SJSA1 (cell line): ENCODE data around the gene TLR5. TPM values are rescaled to one million over a fixed set of nuclear protein-coding genes. Genes with fewer than 3 reads are reported as not detected.

Source experiments
- DNase-seq, 2 experiments: peaks; one replicate each; pipeline ENCODE4 v3.0.0-alpha.2; 2015 to 2020; ENCODE audit warnings: low spot score in 2 of 2, low read depth in 1 of 2
- H3K27ac ChIP-seq: fragments of 250-450 bp; sonication (Bioruptor Pico); 2 replicates; pipeline ENCODE4 v1.5.1; 2020; ENCODE audit warnings: mild to moderate bottlenecking, moderate library complexity
- H3K27me3 ChIP-seq: fragments of 250-450 bp; sonication (Bioruptor Pico); replicated peaks from 2 replicates; pipeline ENCODE4 v1.5.1; 2020; ENCODE audit warnings: mild to moderate bottlenecking, moderate library complexity
- H3K36me3 ChIP-seq: fragments of 250-450 bp; sonication (Bioruptor Pico); 2 replicates; pipeline ENCODE4 v1.5.1; 2020; ENCODE audit warnings: mild to moderate bottlenecking
- H3K4me1 ChIP-seq: fragments of 250-450 bp; sonication (Bioruptor Pico); replicated peaks from 2 replicates; pipeline ENCODE4 v1.6.1; 2021; ENCODE audit warnings: mild to moderate bottlenecking
- H3K4me3 ChIP-seq: fragments of 250-450 bp; sonication (Bioruptor Pico); 2 replicates; pipeline ENCODE4 v1.5.1; 2020; ENCODE audit warnings: mild to moderate bottlenecking
- H3K9me3 ChIP-seq: fragments of 250-450 bp; sonication (Bioruptor Pico); replicated peaks from 2 replicates; pipeline ENCODE4 v1.5.1; 2020; ENCODE audit warnings: mild to moderate bottlenecking
- total RNA-seq: library from RNA; depleted of rRNA; stranded (reverse); fragments of >200 nt; shearing (Covaris generic); gene quantifications from 2 replicates; pipeline ENCODE4 v1.2.3, GENCODE V29; 2014

The TLR5 gene
- total RNA-seq, 1 experiment from 2014 or later: 2.4 TPM

GRCh38 chr1:223114871-223115270, 28.2 kb downstream of the TLR5 start:
- no peak for DNase-seq
- no peaks in the 10 kb centered on the region for H3K36me3 ChIP-seq
- no peak overlapping the region for H3K27ac ChIP-seq
- H3K9me3 ChIP-seq: no peaks in the 10 kb centered on the region
- H3K4me1 ChIP-seq: no peaks in the 10 kb centered on the region
- no peak overlapping the region for H3K4me3 ChIP-seq
- H3K27me3 ChIP-seq: no peaks in the 10 kb centered on the region

GRCh38 chr1:223110952-223111351, 32.1 kb downstream of the TLR5 start:
- no peak overlapping the region for H3K4me3 ChIP-seq
- H3K4me1 ChIP-seq: no peaks in the 10 kb centered on the region
- no peak for DNase-seq
- H3K27me3 ChIP-seq: no peaks in the 10 kb centered on the region
- no peak overlapping the region for H3K27ac ChIP-seq
- H3K9me3 ChIP-seq: no peaks in the 10 kb centered on the region
- no peaks in the 10 kb centered on the region for H3K36me3 ChIP-seq

DNA sequence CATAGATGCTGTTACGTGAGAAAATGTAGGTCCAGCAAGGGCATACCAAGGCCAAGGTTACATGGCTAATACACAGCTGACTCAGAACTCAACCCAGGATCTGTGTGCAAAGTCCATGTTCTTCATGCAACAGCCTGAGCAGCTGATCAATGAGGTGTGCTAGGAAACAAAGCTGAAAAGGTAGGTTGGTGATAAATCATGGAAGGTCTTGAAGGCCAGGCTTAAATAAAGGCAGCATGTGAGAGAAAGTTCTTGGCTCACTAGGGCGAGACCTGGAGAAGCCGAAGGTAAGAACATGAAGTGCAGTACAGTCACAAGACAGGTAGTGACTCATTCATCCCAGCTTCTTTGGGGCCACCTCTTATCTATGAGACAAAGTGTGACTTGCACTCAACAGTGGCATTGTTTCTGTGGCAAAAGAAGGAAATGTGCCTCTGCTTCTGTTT, 33.4 kb downstream of the TLR5 start:
- DNase-seq: no peak
- H3K27ac ChIP-seq: no peak overlapping the region
- H3K27me3 ChIP-seq: no peaks in the 10 kb centered on the region
- no peaks in the 10 kb centered on the region for H3K36me3 ChIP-seq
- H3K4me1 ChIP-seq: no peaks in the 10 kb centered on the region
- H3K9me3 ChIP-seq: no peaks in the 10 kb centered on the region
- no peak overlapping the region for H3K4me3 ChIP-seq

DNA sequence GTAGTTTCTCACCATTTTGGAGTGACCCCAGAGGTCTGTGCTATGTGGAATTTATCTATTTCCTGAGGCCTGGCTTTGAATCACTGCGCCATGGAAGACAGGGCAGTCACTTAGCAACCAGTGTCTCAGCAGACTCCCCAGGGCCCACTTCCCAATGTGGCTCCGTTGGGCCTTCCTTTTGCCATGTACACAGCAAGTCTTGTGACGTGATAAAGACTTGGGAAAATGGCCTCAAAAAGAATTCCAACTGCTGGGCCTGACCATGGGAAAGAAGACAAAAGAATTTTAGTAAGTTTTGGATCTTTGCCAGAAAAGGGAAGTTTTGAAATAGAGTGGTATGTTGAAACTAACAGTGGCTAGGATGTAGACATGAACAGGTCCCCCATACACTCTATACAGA, 36.2 kb downstream of the TLR5 start:
- H3K27ac ChIP-seq: no peak overlapping the region
- DNase-seq: no peak
- H3K36me3 ChIP-seq: no peaks in the 10 kb centered on the region
- H3K27me3 ChIP-seq: no peaks in the 10 kb centered on the region
- no peaks in the 10 kb centered on the region for H3K9me3 ChIP-seq
- no peaks in the 10 kb centered on the region for H3K4me1 ChIP-seq
- no peak overlapping the region for H3K4me3 ChIP-seq

DNA sequence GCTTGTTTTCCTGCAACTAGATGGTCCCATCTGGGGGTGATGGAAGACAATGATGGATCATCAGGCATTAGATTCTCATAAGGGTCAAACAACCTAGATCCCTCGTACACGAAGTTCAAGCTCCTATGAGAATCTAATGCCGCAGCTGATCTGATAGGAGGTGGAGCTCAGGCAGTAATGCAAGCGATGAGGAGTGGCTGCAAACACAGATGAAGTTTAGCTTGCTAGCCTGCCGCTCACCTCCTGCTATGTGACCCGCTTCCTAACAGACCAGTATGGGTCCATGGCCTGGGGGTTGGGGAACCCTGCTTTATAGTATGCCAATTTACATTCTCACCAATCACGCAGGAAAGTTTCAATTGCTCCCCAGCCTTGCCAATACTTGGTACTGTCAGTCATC, 37.5 kb downstream of the TLR5 start:
- H3K27ac ChIP-seq: no peak overlapping the region
- H3K4me1 ChIP-seq: no peaks in the 10 kb centered on the region
- H3K36me3 ChIP-seq: no peaks in the 10 kb centered on the region
- H3K9me3 ChIP-seq: no peaks in the 10 kb centered on the region
- no peak overlapping the region for H3K4me3 ChIP-seq
- H3K27me3 ChIP-seq: no peaks in the 10 kb centered on the region
- no peak for DNase-seq

DNA sequence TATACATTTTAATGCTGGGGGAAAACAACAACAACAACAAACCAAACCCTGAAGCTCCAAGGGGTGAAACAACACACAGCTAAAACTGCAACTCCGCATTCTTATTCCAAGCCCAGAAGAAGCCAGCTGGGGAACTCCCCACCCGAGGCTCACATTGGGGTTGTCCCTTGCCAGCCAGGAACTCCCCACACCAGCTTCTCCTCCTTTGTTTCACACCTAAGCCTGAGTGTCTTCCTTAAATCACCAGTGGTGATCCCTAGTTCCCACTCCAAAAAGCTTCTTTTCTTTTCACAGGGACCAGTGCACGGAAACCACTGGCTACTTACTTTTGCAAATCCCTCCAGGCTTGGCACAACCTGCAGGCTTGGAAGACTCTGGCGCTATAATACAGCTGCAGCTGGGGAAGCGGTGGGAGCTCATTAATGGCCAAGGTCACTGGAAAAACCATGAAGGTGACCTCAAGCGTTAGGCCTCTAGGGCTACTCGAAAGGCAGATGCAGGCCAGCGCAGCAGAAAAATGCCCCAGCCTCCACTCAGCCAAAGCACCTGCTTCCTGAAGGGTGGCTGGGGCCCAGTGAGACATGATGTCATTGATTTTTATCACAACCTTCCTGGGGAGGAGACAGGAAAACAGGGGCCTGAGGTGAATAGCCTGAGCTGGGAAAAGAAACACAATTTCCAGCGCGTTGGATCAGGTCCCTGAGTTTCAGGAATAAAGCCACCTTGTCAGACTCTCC, 40.1 kb downstream of the TLR5 start:
- H3K9me3 ChIP-seq: no peaks in the 10 kb centered on the region
- no peaks in the 10 kb centered on the region for H3K27me3 ChIP-seq
- H3K4me3 ChIP-seq: no peak overlapping the region
- no peak for DNase-seq
- no peaks in the 10 kb centered on the region for H3K36me3 ChIP-seq
- H3K27ac ChIP-seq: no peak overlapping the region
- H3K4me1 ChIP-seq: no peaks in the 10 kb centered on the region

- H3K27me3 ChIP-seq: no peaks in the 10 kb centered on the region
- H3K4me3 ChIP-seq: no peak overlapping the region
- no peaks in the 10 kb centered on the region for H3K36me3 ChIP-seq
- H3K4me1 ChIP-seq: no peaks in the 10 kb centered on the region
- no peak for DNase-seq
- no peak overlapping the region for H3K27ac ChIP-seq
- no peaks in the 10 kb centered on the region for H3K9me3 ChIP-seq
Observed at GRCh38 chr1:223097713-223098112, 45.3 kb downstream of the TLR5 start.

DNA sequence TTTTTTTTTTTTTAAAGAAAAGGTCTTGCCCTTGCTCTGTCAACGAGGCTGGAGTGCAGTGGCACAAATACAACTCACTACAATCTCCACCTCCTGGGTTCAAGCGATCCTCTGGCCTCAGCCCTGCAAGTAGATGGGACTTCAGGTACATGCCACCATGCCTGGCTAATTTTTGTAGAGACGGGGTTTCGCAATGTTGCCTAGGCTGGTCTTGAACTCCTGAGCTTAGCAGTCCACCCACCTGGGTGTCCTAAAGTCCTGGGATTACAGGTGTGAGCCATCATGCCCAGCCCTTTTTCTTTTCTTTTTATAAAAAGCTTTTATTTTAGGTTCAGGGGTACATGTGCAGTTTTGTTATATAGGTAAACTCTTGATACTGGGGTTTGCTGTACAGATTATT, 47.2 kb downstream of the TLR5 start:
- H3K36me3 ChIP-seq: no peaks in the 10 kb centered on the region
- no peaks in the 10 kb centered on the region for H3K4me1 ChIP-seq
- H3K4me3 ChIP-seq: no peak overlapping the region
- no peak for DNase-seq
- H3K27ac ChIP-seq: no peak overlapping the region
- H3K9me3 ChIP-seq: no peaks in the 10 kb centered on the region
- no peaks in the 10 kb centered on the region for H3K27me3 ChIP-seq

DNA sequence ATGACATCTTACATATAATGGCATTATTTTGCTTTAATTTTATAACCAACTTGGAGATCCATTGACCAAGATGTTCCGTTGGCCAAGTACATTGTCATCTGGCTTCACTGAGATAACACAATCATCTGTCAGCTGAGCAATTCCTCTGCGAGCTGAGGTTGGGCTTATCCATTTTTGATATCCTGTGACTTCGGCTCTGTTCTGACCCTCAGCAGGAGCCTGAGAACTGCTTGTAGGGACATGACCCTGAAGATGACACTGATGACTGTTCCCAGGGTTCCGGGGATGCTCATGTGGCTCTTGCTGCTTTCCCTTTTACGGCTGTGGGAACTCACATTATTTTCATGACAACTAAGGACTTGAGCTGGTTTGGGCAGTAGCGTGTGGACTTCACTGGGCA, 51.2 kb downstream of the TLR5 start:
- Histone ChIP-seq H3K27ac (no peak overlapping the region), H3K9me3 (no peaks in the 10 kb centered on the region), H3K36me3 (no peaks in the 10 kb centered on the region), H3K27me3 (no peaks in the 10 kb centered on the region), H3K4me1 (no peaks in the 10 kb centered on the region), H3K4me3 (no peak overlapping the region)
- no peak for DNase-seq

- H3K27me3 ChIP-seq: no peaks in the 10 kb centered on the region
- no peaks in the 10 kb centered on the region for H3K36me3 ChIP-seq
- no peaks in the 10 kb centered on the region for H3K4me1 ChIP-seq
- H3K27ac ChIP-seq: no peak overlapping the region
- H3K9me3 ChIP-seq: no peaks in the 10 kb centered on the region
- H3K4me3 ChIP-seq: no peak overlapping the region
- no peak for DNase-seq
Observed at GRCh38 chr1:223089250-223089649, 53.8 kb downstream of the TLR5 start.

DNA sequence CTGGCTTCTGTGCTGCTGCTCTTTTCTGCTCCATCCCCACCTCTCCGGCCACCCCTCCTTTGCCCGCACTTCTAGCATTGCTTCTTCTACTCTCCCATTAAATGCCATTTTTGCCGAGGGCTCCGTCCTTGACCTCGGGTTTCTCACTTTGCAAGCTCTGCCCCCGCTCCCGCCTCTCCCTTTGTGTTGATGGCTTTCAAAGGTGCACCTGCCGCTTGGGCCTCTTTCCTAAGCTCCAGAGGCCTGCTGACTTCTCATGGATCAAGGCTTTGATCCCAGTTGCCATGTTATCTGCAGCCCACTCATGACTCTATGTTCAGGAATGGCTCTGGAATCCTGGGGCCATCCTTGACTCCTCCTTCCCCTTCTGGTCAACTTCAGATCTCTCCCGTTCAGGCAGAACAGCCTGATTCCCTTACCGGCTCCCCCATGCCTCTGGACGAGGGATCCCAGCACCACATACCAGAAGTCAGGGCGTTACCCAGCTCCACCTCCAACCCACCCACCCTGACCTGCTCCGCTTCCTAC, 54.3 kb downstream of the TLR5 start:
- no peaks in the 10 kb centered on the region for H3K27me3 ChIP-seq
- H3K27ac ChIP-seq: no peak overlapping the region
- no peak overlapping the region for H3K4me3 ChIP-seq
- H3K4me1 ChIP-seq: no peaks in the 10 kb centered on the region
- no peaks in the 10 kb centered on the region for H3K36me3 ChIP-seq
- DNase-seq: no peak
- H3K9me3 ChIP-seq: no peaks in the 10 kb centered on the region

DNA sequence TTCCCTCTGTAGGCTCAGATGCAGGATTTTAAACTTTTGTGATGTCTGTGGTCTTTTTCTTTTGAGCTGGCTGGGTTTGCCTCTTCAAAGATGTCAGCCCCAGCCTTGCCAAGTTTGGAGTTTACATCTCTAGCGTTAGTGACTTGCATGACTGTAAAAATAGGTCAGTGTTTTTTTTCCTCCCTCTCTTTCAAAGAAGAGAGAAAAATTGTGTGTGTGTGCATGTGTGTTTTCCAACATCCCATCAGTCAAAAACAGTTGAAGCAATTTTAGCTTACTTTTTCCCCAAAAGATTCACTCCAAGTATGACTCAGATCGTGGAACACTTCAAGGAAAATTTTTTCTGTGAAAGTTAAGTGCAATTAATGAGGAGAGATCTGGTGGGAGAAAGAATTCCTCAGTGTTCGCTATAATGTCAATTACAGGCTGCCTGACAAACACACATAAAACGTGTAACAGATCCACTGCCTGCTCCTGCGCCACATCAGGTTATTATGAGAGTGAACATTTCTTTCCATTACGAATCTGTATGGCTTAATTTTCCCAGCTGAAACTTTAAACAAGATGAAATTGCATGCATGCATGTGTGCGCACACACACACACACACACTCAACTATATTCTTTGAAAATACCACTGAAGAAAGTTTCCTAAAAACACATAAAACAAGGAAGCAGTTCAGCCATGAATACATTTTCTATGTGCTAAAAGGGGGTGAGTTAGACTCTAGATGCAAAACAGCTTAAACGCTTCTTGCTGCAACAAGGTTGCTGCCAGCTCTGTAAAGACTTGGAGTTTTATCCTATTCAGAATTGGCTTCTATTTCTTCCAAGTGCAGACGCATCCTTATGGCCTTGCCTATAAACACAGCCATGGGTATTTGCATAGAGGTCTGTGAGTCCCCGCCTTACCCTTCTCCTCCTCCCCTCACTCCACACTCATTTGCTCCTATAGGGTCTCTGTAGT, 55.5 kb downstream of the TLR5 start:
- Histone ChIP-seq H3K36me3 (no peaks in the 10 kb centered on the region), H3K27me3 (no peaks in the 10 kb centered on the region), H3K9me3 (no peaks in the 10 kb centered on the region), H3K27ac (no peak overlapping the region), H3K4me3 (no peak overlapping the region), H3K4me1 (no peaks in the 10 kb centered on the region)
- no peak for DNase-seq

DNA sequence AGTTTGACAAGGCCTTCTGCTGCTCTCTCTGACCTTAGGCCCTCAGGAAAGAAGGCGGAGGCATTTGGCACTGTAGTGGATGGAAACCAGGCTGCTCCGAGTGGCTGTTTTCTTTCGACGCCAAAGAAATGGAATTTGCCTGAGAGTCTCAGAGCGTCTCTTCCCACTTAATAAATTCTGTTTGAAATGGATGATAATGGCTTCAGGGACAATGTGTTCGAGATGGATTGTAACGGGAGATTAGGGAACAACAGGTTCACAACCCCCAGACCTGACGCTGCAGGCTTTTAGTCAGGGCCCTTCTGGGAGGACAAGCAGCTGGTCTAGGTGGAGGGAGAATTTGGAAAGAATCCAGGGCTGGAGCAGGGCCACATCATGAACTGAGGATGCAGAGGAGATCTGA, 58.6 kb downstream of the TLR5 start:
- Histone ChIP-seq H3K4me3 (no peak overlapping the region), H3K36me3 (no peaks in the 10 kb centered on the region), H3K9me3 (no peaks in the 10 kb centered on the region; the same call in 1 of the 2 replicates), H3K27me3 (no peaks in the 10 kb centered on the region), H3K4me1 (0 out of 2 replicates have a peak, but pooled peaks cover 4% of the 10 kb centered on the region), H3K27ac (no peak overlapping the region)
- DNase-seq: no peak

DNA sequence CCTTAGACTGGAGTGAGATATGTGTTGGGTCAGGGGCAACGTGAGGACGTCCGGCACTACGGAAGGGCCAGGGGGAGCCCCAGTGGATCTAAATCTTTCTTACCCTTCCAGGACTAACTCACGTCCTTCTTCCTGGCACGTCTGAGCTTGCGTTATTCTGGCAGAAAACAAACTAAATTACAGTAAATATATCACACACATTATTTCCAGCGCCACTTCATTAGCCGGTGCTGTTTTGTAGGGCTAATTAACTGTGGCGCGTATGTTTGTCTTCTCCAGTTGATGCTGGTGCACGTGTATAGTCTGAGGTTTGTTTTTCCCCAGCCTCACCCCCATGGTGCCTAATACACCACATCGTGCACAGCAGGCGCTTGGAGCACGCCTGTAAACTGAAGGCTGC, 59.2 kb downstream of the TLR5 start:
- Histone ChIP-seq H3K9me3 (no peaks in the 10 kb centered on the region; the same call in 1 of the 2 replicates), H3K27ac (no peak overlapping the region), H3K4me3 (no peak overlapping the region), H3K4me1 (0 out of 2 replicates have a peak, but pooled peaks cover 4% of the 10 kb centered on the region), H3K27me3 (no peaks in the 10 kb centered on the region), H3K36me3 (no peaks in the 10 kb centered on the region)
- no peak for DNase-seq
